Duodenal mucosa (tissue), 2 donors: ENCODE measurements around the gene VAMP5.
"Not testable (repeated sequence)": the region's sequence is repeated elsewhere in the genome, so short reads cannot be mapped to it uniquely, and the experiment has no call there.

Source experiments
- H3K27ac ChIP-seq: one replicate; pipeline ENCODE4 v1.7.0; 2013; ENCODE audit warnings: low read depth, low read length
- H3K27me3 ChIP-seq, 2 donors: one replicate each; pipeline ENCODE4 v1.7.0; 2013; ENCODE audit warnings: low read length in 2 of 2, control low read depth in 1 of 2; ENCODE audit not compliant: insufficient read depth in 2 of 2, control insufficient read depth in 1 of 2
- H3K36me3 ChIP-seq, 2 donors: one replicate each; pipeline ENCODE4 v1.7.0; 2013; ENCODE audit warnings: low read length in 2 of 2, control low read depth in 1 of 2; ENCODE audit not compliant: insufficient read depth in 2 of 2, control insufficient read depth in 1 of 2
- H3K4me1 ChIP-seq, 2 donors: one replicate each; pipeline ENCODE4 v1.7.0; 2013; ENCODE audit warnings: low read length in 2 of 2, control low read depth in 1 of 2; ENCODE audit not compliant: insufficient read depth in 2 of 2, control insufficient read depth in 1 of 2
- H3K4me3 ChIP-seq, 2 donors: one replicate each; pipeline ENCODE4 v1.7.0; 2013; ENCODE audit warnings: low read length in 2 of 2, low read depth in 1 of 2
- H3K9ac ChIP-seq, 2 donors: one replicate each; pipeline ENCODE4 v1.7.0; 2013; ENCODE audit warnings: low read length in 2 of 2, low read depth in 1 of 2
- H3K9me3 ChIP-seq, 2 donors: one replicate each; pipeline ENCODE4 v1.7.0; 2013; ENCODE audit warnings: low read length in 2 of 2, control low read depth in 1 of 2; ENCODE audit not compliant: control insufficient read depth in 1 of 2

VAMP5 gene

DNA sequence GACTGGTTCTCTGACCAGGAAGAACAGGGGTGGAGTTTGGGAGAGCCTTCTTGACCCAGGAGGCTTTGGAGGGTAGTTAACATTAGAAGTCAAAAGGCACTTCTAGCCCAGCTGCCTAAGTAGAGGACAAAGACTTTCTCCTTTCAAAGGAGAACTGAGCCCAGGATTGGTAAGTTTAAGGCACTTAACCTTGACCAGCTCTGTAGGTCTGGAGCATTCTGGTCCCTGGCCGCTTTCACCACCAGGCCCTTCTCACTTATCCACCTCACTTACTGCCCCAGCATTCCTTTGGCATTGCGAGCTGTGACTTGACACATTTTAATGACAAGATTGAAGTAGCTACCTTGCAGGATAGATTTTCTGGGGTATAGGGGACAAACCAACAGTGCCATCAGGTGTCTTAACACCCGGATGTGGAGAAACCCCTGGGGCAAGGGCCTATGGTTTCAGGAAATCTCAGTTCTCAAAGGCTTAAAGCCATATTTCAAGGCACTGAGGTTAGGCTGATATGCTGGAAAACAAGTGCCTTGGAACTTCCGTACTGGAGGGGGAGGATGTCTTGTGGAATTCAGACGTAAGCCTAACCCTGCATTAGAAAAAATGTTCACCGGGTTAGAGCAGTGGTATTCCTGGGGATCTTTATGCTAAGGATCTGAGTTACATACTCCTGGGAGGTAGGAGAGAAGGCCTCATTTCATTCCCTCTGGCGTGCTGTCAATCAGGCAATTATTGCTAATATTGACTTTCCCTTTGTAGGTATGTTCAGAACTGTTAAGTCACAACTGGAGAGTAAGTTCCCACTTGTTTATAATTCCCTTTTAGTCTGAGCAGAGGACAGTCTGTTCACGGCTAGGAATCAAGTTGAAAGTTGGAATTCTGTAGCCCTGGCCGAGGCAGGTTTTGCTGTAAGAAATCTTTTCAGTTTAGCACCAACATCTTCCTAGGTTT is 23.3 kb downstream of the VAMP5 start:
- Histone ChIP-seq H3K4me3 (no peak overlapping the region), H3K36me3 (peaks cover 23 to 35% of the 10 kb centered on the region in 2 donors), H3K9ac (no peak overlapping the region), H3K27me3 (no peaks in the 10 kb centered on the region), H3K4me1 (peaks cover 13 to 25% of the 10 kb centered on the region in 2 donors), H3K9me3 (no peaks in the 10 kb centered on the region), H3K27ac (no peak overlapping the region)

DNA sequence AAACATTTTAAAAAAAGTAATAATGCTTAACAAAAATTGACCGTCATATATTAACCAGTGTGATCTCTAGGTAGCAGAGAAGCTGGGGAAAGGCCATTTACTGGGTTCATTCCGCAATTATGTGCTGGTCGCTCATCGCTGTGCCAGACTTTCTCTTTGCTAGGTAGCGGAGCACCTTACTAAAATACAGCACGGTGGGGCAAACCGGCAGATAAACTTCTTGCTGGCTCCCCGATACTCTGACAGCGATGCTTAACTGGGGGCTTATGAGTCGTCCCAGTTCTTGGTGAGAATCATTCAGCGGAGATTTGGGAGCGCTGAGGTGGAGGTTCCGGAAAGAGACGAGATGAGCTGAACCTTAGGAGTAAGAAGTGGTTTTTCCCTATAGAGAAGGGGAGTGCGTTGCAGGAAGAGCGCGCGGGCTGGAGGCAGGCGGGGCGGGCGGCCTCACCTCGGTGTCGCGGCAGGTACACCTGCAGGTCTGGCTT is 27.0 kb downstream of the VAMP5 start:
- Histone ChIP-seq H3K27ac (peak overlapping the region; percentile 64), H3K36me3 (peaks cover 22 to 28% of the 10 kb centered on the region in 2 donors), H3K27me3 (no peaks in the 10 kb centered on the region), H3K9me3 (no peaks in the 10 kb centered on the region), H3K4me3 (peak overlapping the region; percentile 84 to 93), H3K4me1 (peaks cover 5 to 11% of the 10 kb centered on the region in 2 donors), H3K9ac (peak overlapping the region; percentile 65 to 86)

DNA sequence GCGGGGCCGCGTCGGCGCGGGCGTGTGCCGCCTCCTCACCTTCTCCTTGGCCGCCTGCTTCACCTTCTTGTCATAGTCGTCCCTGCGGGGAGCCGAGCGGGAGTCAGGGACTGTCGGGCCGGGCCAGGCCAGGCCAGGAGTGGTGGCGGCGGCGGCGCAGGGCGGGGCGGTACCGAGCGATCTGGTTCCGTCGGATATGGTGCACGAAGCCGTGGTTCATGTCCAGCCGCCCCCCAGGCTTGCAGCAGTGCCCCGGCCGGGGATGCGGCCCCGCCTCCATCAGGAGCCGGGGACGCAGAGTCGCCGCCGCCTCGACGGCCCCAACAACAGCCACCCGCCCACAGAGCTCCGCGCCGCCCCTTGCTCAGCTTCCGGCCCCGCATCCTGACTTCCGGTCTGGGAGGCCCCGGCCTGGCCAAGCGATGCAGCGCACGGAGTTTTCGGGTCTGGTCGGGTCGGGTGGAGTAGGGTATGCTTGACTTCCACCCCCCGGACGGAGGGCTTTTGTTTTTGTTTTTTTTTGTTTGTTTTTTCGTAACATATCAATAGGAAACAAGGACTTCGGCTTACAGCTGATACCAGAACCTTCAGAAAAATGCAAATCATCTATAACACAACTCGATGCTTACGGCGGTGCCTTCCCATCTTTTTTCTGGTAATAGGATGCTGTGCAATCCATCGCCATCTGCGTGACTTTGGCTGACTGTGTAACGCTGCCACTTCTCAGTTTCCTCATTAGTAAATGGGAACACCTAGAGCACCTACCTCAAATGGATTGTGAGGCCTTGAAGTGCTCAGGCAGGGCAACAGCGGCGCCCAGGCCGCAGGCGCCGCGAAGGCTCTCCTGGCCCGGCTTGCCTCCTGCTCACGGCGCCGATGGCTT is 27.7 kb downstream of the VAMP5 start, which contains the start of gene C2orf68:
Gene C2orf68, minus strand, starts transcription at position 362 of the 883 bp plus-strand sequence. Its CDS starts 82 bp downstream, at position 280.
- H3K4me3 ChIP-seq: peak within 1 kb of the TSS; percentile 84 to 93
- H3K4me1 ChIP-seq: peaks cover 5 to 14% of the 10 kb centered on the region in 2 donors
- H3K27ac ChIP-seq: peak within 1 kb of the TSS; percentile 64
- H3K36me3 ChIP-seq: peaks cover 20 to 28% of the 10 kb centered on the region in 2 donors
- H3K9ac ChIP-seq: peak within 1 kb of the TSS; percentile 65 to 86
- H3K9me3 ChIP-seq: no peaks in the 10 kb centered on the region
- no peaks in the 10 kb centered on the region for H3K27me3 ChIP-seq

DNA sequence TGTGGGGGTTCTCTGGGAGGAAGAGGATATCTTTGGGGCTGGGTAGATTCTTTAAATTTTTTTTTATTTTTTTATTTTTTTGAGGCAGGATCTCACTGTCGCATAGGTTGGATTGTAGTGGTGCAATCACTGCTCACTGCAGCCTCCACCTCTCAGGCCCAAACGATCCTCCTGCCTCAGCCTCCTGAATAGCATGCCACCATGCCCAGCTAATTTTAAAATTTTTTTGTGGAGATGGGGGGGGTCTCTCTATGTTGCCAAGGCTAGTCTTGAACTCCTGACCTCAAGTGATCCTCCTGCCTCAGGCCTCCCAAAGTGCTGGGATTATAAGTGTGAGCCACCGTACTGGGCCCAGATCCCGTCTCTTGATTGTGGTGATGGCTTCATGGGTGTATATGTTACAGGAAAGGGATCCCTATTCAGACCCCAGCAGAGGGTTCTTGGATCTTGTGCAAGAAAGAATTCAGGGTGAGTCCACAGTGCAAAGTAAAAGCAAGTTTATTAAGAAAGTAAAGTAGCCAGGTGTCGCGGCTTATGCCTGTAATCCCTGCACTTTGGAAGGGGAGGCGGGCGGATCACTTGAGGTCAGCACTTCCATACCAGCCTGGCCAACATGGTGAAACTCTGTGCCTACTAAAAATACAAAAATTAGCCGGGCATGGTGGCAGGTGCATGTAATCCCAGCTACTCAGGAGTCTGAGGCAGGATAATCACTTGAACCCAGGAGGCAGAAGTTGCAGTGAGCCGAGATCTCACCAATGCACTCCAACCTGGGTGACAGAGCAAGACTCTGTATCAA is 29.7 kb downstream of the VAMP5 start:
- peaks cover 4 to 10% of the 10 kb centered on the region in 2 donors for H3K36me3 ChIP-seq
- peaks cover 13 to 22% of the 10 kb centered on the region in 2 donors for H3K4me1 ChIP-seq
- H3K9me3 ChIP-seq: no peaks in the 10 kb centered on the region
- no peak overlapping the region for H3K4me3 ChIP-seq
- no peak overlapping the region for H3K27ac ChIP-seq
- H3K9ac ChIP-seq: no peak overlapping the region
- H3K27me3 ChIP-seq: no peaks in the 10 kb centered on the region

DNA sequence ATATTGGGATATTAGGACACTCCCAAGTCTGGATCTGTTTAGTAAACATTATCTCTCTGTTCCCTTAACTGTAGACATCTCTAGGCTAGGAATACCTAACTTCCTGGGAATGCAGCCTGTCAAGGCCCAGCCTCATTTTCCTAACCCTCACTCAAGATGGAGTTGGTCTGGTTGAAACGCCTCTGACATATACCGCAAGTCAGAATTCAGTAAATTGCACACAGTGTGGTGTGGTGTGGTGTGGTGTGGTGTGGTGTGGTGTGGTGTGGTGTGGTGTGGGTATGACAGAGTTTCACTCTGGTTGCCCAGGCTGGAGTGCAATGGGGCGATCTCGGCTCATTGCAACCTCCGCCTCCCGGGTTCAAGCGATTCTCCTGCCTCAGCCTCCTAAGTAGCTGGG is 30.5 kb downstream of the VAMP5 start:
- not testable (repeated sequence) for H3K27me3 ChIP-seq, H3K9me3 ChIP-seq, H3K4me3 ChIP-seq, H3K9ac ChIP-seq, H3K27ac ChIP-seq
- H3K4me1 ChIP-seq: peaks cover 13 to 22% of the 10 kb centered on the region in 2 donors
- H3K36me3 ChIP-seq: peaks cover 5 to 11% of the 10 kb centered on the region in 2 donors

DNA sequence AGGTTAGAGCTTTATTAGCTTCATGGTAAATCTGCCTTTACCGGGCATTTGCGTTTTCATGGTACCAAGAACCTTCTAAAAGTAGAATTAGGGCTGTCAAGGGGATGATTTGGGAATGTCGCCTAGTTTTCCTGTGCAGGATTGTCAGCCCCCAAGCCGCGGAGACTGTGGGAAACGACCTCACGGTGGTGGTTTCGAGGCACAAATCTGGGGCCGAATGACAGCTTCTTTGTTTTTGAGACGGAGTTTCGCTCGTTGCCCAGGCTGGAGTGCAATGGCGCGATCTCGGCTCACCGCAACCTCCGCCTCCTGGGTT is 31.1 kb downstream of the VAMP5 start:
- Histone ChIP-seq H3K4me1 (peaks cover 9 to 18% of the 10 kb centered on the region in 2 donors), H3K4me3 (peak overlapping the region in 1 of 2 donors; percentile 94), H3K36me3 (peaks cover 5 to 9% of the 10 kb centered on the region in 2 donors), H3K27ac (no peak overlapping the region), H3K27me3 (no peaks in the 10 kb centered on the region), H3K9ac (no peak overlapping the region), H3K9me3 (no peaks in the 10 kb centered on the region)

DNA sequence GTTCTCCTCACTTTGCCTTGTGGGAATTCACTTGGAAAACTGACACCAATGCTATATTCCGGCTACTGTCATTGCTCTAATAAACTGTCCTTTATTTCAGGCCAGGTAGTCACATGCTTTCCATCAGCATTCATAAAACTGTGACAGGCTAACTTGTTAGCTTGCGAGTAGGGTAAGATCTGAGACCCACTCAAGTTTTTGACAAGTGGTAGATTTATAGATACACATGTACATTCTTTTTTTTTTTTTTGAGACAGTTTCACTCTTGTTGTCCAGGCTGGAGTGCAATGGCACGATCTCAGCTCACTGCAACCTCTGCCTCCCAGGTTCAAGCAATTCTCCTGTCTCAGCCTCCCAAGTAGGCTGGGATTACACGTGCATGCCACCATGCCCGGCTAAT is 33.5 kb downstream of the VAMP5 start:
- not testable (repeated sequence) for H3K27me3 ChIP-seq
- Histone ChIP-seq H3K4me3 (peak overlapping the region in 1 of 2 donors; percentile 94), H3K9ac (peak overlapping the region in 1 of 2 donors; percentile 65)

DNA sequence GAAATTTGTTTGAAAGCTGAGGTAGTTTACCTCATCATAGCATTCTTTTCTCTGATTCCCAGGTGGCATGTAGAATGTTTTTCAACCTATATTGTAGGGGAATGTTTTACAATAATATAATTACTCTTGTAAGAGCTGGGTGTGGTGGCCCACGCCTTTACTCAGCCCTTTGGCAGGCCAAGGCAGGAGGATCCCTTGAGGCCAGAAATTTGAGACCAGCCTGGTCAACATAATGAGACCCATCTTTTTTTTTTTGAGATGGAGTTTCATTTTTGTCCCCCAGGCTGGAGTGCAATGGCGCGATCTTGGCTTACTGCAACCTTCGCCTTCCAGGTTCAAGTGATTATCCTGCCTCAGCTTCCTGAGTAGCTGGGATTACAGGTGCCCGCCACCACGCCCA is 35.4 kb downstream of the VAMP5 start:
- H3K4me1 ChIP-seq: peaks cover 7 to 10% of the 10 kb centered on the region in 2 donors
- H3K27ac ChIP-seq: no peak overlapping the region
- no peaks in the 10 kb centered on the region for H3K27me3 ChIP-seq
- H3K9me3 ChIP-seq: no peaks in the 10 kb centered on the region
- no peak overlapping the region for H3K4me3 ChIP-seq
- H3K36me3 ChIP-seq: peaks cover 14 to 43% of the 10 kb centered on the region in 2 donors
- H3K9ac ChIP-seq: no peak overlapping the region

More for the DNA sequence above, 33.5 kb downstream of the VAMP5 start:
- peaks cover 7 to 27% of the 10 kb centered on the region in 2 donors for H3K36me3 ChIP-seq
- not testable (repeated sequence) for H3K9me3 ChIP-seq, H3K27ac ChIP-seq
- peaks cover 7 to 10% of the 10 kb centered on the region in 2 donors for H3K4me1 ChIP-seq

DNA sequence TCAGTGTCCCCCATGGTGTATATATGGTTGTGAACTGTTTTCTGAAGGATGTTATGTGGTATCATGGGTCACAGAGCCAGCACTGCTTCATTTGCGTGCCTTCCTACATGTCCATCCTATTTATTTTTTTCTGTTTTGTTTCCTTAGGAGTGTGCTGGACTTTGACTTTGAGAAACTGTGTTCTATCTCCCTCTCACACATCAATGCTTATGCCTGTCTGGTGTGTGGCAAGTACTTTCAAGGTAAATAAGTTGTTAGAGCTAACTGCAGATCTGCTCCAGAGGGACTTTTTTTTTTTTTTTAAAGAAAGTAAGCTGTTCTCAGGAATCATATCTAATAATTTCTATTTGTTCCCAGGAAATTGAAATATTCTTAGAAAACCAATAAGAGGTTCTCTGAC is 37.1 kb downstream of the VAMP5 start:
- no peaks in the 10 kb centered on the region for H3K9me3 ChIP-seq
- no peak overlapping the region for H3K9ac ChIP-seq
- H3K4me1 ChIP-seq: peaks cover 7 to 10% of the 10 kb centered on the region in 2 donors
- no peaks in the 10 kb centered on the region for H3K27me3 ChIP-seq
- peaks cover 25 to 59% of the 10 kb centered on the region in 2 donors for H3K36me3 ChIP-seq
- H3K4me3 ChIP-seq: no peak overlapping the region
- H3K27ac ChIP-seq: no peak overlapping the region
